Measurements from ENCODE around the gene HORMAD1.

GRCh38 chr1:150765296-150765976 lies 44.7 kb upstream of the HORMAD1 start, which contains the start of gene CTSS:
- TF ChIP-seq, protein P1, sequence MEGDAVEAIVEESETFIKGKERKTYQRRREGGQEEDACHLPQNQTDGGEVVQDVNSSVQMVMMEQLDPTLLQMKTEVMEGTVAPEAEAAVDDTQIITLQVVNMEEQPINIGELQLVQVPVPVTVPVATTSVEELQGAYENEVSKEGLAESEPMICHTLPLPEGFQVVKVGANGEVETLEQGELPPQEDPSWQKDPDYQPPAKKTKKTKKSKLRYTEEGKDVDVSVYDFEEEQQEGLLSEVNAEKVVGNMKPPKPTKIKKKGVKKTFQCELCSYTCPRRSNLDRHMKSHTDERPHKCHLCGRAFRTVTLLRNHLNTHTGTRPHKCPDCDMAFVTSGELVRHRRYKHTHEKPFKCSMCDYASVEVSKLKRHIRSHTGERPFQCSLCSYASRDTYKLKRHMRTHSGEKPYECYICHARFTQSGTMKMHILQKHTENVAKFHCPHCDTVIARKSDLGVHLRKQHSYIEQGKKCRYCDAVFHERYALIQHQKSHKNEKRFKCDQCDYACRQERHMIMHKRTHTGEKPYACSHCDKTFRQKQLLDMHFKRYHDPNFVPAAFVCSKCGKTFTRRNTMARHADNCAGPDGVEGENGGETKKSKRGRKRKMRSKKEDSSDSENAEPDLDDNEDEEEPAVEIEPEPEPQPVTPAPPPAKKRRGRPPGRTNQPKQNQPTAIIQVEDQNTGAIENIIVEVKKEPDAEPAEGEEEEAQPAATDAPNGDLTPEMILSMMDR (IDR thresholded peaks at IDR 0.05; ENCODE audit: borderline replicate concordance, extremely low read depth, low read length, poor library complexity, severe bottlenecking) = no peak
- TF ChIP-seq EZH2 (IDR thresholded peaks at IDR 0.05; ENCODE audit: borderline replicate concordance, low read depth, low read length, severe bottlenecking) = no peak
